Adipocyte (in vitro differentiated cells): ENCODE measurements around the gene RANGRF.

ENCODE experiments used
- DNase-seq: peaks from one replicate; pipeline ENCODE4 v3.0.0-alpha.2; 2015; ENCODE audit warnings: low read depth
- H3K27me3 ChIP-seq: replicated peaks from 2 replicates; pipeline ENCODE4 v1.7.0; 2013; ENCODE audit warnings: mild to moderate bottlenecking, low read length, moderate library complexity; ENCODE audit not compliant: control insufficient read depth, insufficient read depth
- H3K36me3 ChIP-seq: 2 replicates; pipeline ENCODE4 v1.7.0; 2013; ENCODE audit warnings: low read length, mild to moderate bottlenecking, moderate library complexity; ENCODE audit not compliant: control insufficient read depth, insufficient read depth, severe bottlenecking
- H3K4me1 ChIP-seq: 2 replicates; pipeline ENCODE4 v1.7.0; 2013; ENCODE audit warnings: mild to moderate bottlenecking, low read length, moderate library complexity; ENCODE audit not compliant: control insufficient read depth, insufficient read depth
- H3K4me3 ChIP-seq: 2 replicates; pipeline ENCODE4 v1.7.0; 2013; ENCODE audit warnings: mild to moderate bottlenecking, low read length, moderate library complexity
- H3K9ac ChIP-seq: 2 replicates; pipeline ENCODE4 v1.7.0; 2013; ENCODE audit warnings: mild to moderate bottlenecking, low read length, moderate library complexity
- H3K9me3 ChIP-seq: 2 replicates; pipeline ENCODE4 v1.7.0; 2013; ENCODE audit warnings: mild to moderate bottlenecking, low read length, moderate library complexity; ENCODE audit not compliant: control insufficient read depth

RANGRF gene

DNA sequence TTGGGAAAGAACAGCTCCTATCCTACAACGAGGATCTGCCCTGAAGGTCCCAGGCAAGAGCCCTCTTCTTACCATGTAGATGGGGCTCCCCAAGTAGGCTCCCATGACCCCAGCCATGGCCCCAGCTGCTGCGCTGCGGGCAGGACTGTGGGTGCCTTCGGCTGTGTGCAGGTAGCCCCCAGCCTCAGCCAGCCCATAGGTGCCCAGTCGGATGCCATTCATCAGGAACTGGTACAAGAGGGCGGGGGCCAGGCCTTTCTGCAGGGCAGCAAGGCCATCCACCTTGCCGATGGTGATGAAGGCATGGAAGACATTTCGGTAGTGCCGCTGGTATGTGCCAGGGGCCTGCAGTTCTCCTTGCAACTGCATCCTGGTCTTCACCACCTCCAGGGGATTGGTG, 5.9 kb downstream of the RANGRF start:
- peaks cover 36% of the 10 kb centered on the region for H3K4me1 ChIP-seq
- no peaks in the 10 kb centered on the region for H3K36me3 ChIP-seq
- peak overlapping the region; percentile 90 for H3K9ac ChIP-seq
- peak overlapping the region; percentile 87 for H3K4me3 ChIP-seq
- H3K27me3 ChIP-seq, result no peaks in the 10 kb centered on the region
- DNase-seq, result no peak
- H3K9me3 ChIP-seq, result no peaks in the 10 kb centered on the region

GRCh38 chr17:8294814-8295316, 6.4 kb downstream of the RANGRF start:
- no peak for DNase-seq

GRCh38 chr17:8300226-8300625, 11.8 kb downstream of the RANGRF start:
- no peak overlapping the region for H3K9ac ChIP-seq
- no peaks in the 10 kb centered on the region for H3K36me3 ChIP-seq
- H3K9me3 ChIP-seq, result no peaks in the 10 kb centered on the region
- no peak for DNase-seq
- H3K27me3 ChIP-seq, result no peaks in the 10 kb centered on the region
- H3K4me1 ChIP-seq, result peaks cover 9% of the 10 kb centered on the region
- H3K4me3 ChIP-seq, result no peak overlapping the region

More at GRCh38 chr17:8294814-8295316, 6.4 kb downstream of the RANGRF start:
- Histone ChIP-seq H3K9me3 (no peaks in the 10 kb centered on the region), H3K9ac (peak overlapping the region; percentile 90), H3K4me1 (peaks cover 31% of the 10 kb centered on the region), H3K36me3 (no peaks in the 10 kb centered on the region), H3K27me3 (no peaks in the 10 kb centered on the region), H3K4me3 (peak overlapping the region; percentile 87)

DNA sequence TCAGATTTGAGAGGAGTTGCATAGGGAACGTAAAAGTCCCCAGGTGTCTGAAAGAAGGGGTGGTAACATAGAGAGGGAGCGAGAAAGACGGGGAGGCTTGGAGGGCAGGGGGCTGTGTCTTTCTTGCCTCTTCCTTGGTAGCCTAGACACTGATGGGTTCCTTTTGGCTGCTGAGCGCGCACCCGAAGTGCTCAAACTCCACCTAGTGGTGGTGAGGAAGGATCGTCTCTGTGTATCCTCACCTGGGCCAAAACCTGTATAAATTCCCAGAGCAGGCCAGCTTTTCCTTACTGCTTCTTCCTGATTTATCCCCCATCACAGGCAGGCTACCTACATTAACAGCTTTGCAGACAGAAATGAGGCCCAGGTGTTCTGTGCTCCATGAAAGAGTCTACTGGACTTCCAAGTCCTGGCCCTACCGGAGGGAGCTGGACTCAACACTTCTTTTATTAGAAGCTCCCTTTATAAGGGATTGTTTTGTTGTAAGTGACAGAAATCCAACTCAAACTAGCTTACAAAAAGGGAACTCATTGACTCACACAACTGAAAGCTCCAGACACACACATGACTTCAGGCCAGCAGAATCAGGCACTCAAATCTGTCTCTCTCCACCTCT, 12.3 kb downstream of the RANGRF start:
- Histone ChIP-seq H3K9ac (no peak overlapping the region), H3K9me3 (no peaks in the 10 kb centered on the region), H3K27me3 (no peaks in the 10 kb centered on the region), H3K4me1 (peaks cover 9% of the 10 kb centered on the region), H3K36me3 (no peaks in the 10 kb centered on the region), H3K4me3 (no peak overlapping the region)
- DNase-seq, result peak; percentile 86

GRCh38 chr17:8310601-8311123, 22.2 kb downstream of the RANGRF start:
- no peaks in the 10 kb centered on the region for H3K36me3 ChIP-seq
- DNase-seq, result no peak
- H3K4me3 ChIP-seq, result no peak overlapping the region
- peaks cover 58% of the 10 kb centered on the region for H3K27me3 ChIP-seq
- H3K9ac ChIP-seq, result no peak overlapping the region
- no peaks in the 10 kb centered on the region for H3K9me3 ChIP-seq
- peaks cover 5% of the 10 kb centered on the region for H3K4me1 ChIP-seq

- Histone ChIP-seq H3K27me3 (peaks cover 64% of the 10 kb centered on the region), H3K4me3 (no peak overlapping the region), H3K9me3 (no peaks in the 10 kb centered on the region), H3K9ac (no peak overlapping the region), H3K36me3 (no peaks in the 10 kb centered on the region), H3K4me1 (peaks cover 5% of the 10 kb centered on the region)
- DNase-seq, result no peak
Observed at GRCh38 chr17:8311131-8311790, 22.8 kb downstream of the RANGRF start.

DNA sequence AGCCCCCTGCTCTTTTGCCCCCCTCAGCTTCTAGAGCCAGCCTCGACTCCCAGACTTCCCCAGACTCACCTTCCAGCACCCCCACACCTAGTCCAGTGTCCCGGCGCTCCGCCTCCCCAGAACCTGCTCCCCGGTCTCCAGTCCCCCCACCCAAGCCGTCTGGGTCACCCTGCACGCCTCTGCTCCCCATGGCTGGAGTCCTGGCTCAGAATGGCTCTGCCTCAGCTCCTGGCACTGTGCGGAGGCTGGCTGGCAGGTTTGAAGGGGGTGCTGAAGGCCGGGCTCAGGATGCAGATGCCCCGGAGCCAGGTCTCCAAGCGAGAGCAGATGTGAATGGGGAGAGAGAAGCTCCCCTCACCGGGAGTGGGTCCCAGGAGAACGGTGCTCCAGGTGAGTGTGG, 23.8 kb downstream of the RANGRF start:
- Histone ChIP-seq H3K27me3 (peaks cover 73% of the 10 kb centered on the region), H3K36me3 (no peaks in the 10 kb centered on the region), H3K4me1 (peaks cover 5% of the 10 kb centered on the region), H3K4me3 (no peak overlapping the region), H3K9ac (no peak overlapping the region), H3K9me3 (no peaks in the 10 kb centered on the region)
- DNase-seq, result no peak

DNA sequence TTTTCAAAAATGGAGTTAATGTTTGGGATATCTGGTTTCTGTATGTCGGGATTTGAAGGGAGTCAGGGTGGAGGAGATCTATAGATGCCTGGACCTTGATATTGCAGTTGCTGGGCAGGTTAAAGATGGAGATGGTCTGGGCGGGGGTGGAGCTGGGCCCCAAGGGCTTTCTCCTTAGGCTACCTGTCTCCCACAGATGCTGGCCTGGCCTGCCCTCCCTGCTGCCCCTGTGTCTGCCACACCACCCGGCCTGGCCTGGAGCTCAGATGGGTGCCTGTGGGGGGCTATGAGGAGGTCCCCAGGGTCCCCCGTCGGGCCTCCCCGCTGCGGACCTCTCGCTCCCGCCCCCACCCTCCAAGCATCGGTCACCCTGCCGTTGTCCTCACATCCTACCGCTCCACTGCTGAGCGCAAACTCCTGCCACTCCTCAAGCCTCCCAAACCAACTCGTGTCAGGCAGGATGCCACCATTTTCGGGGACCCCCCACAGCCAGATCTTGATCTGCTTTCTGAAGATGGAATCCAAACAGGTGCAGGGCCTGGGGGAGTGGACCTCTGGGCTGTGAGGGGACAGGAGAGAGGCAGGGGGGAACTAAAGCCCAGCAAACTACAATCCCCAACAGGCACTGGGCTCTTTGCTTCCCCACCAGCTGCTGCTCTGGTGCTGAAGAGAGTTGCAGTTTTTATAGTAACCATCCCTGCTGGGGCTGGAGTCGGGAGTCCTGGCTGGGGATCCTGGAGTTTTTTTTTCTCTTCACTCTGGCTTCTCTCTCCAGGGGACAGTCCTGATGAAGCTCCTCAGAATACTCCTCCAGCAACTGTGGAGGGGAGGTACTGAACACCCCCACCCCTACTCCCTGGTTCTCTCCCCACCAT, 24.5 kb downstream of the RANGRF start:
- peaks cover 5% of the 10 kb centered on the region for H3K4me1 ChIP-seq
- H3K9ac ChIP-seq, result no peak overlapping the region
- H3K4me3 ChIP-seq, result no peak overlapping the region
- no peaks in the 10 kb centered on the region for H3K9me3 ChIP-seq
- no peak for DNase-seq
- H3K36me3 ChIP-seq, result no peaks in the 10 kb centered on the region
- peaks cover 75% of the 10 kb centered on the region for H3K27me3 ChIP-seq

GRCh38 chr17:8314797-8315763, 26.6 kb downstream of the RANGRF start:
- Histone ChIP-seq H3K27me3 (peaks cover 84% of the 10 kb centered on the region), H3K4me3 (no peak overlapping the region), H3K36me3 (no peaks in the 10 kb centered on the region), H3K9ac (no peak overlapping the region), H3K4me1 (peaks cover 5% of the 10 kb centered on the region), H3K9me3 (no peaks in the 10 kb centered on the region)
- DNase-seq, result no peak

- H3K36me3 ChIP-seq, result no peaks in the 10 kb centered on the region
- no peaks in the 10 kb centered on the region for H3K9me3 ChIP-seq
- no peak for DNase-seq
- H3K4me3 ChIP-seq, result no peak overlapping the region
- H3K4me1 ChIP-seq, result peaks cover 5% of the 10 kb centered on the region
- H3K27me3 ChIP-seq, result peaks cover 77% of the 10 kb centered on the region
- H3K9ac ChIP-seq, result no peak overlapping the region
Observed at GRCh38 chr17:8315764-8316217, 27.3 kb downstream of the RANGRF start.
